Small intestine (tissue), 7 donors: ENCODE data around the gene EPHA2. TPM values are rescaled to one million over a fixed set of nuclear protein-coding genes. Genes with fewer than 3 reads are reported as not detected.
"Not testable (repeated sequence)": the region's sequence is repeated elsewhere in the genome, so short reads cannot be mapped to it uniquely, and the experiment has no call there.

Experiments
- DNase-seq, 2 donors: peaks; one replicate each; pipeline versions ENCODE4 v3.0.0 to v3.0.0-alpha.2; 2013
- FAIRE-seq: peaks from 2 replicates; lab custom pipeline; 2012; peaks lifted over from hg19 to GRCh38; lab: Jason Lieb, UNC
- H3K27ac ChIP-seq, 3 donors: one replicate each; pipeline ENCODE4 v1.5.1; 2013; ENCODE audit warnings: low read length in 2 of 3, mild to moderate bottlenecking in 2 of 3, control low read depth in 1 of 3, inconsistent platforms in 1 of 3, low read depth in 1 of 3, moderate library complexity in 1 of 3
- H3K27me3 ChIP-seq, 3 donors: one replicate each; pipeline ENCODE4 v1.6.1; 2013; ENCODE audit warnings: low read length in 3 of 3, inconsistent platforms in 1 of 3; ENCODE audit not compliant: control insufficient read depth in 3 of 3, insufficient read depth in 3 of 3
- H3K36me3 ChIP-seq, 3 donors: one replicate each; pipeline ENCODE4 v1.6.1; 2013; ENCODE audit warnings: low read length in 3 of 3, inconsistent platforms in 1 of 3, low read depth in 1 of 3, mild to moderate bottlenecking in 1 of 3, moderate library complexity in 1 of 3; ENCODE audit not compliant: control insufficient read depth in 3 of 3, insufficient read depth in 2 of 3
- H3K4me1 ChIP-seq, 3 donors: one replicate each; pipeline ENCODE4 v1.6.1; 2013; ENCODE audit warnings: low read length in 2 of 3, inconsistent platforms in 1 of 3, low read depth in 1 of 3, mild to moderate bottlenecking in 1 of 3, moderate library complexity in 1 of 3; ENCODE audit not compliant: control insufficient read depth in 3 of 3, insufficient read depth in 2 of 3
- H3K4me3 ChIP-seq, 3 donors: one replicate each; pipeline ENCODE4 v1.5.1; 2013; ENCODE audit warnings: low read length in 3 of 3, control low read depth in 1 of 3, inconsistent platforms in 1 of 3, low read depth in 1 of 3, mild to moderate bottlenecking in 1 of 3, moderate library complexity in 1 of 3
- H3K9me3 ChIP-seq, 2 donors: one replicate each; pipeline ENCODE4 v1.6.1; 2013; ENCODE audit warnings: low read depth in 1 of 2, low read length in 1 of 2; ENCODE audit not compliant: control insufficient read depth in 2 of 2, insufficient read depth in 1 of 2
- WGBS, 3 donors: extraction: QIAGEN DNeasy Blood & Tissue Kit; methylation state at CpG; one replicate each; pipeline ENCODE4 v1.1.7; 2013; 5-methylcytosine and 5-hydroxymethylcytosine counted together
- polyA plus RNA-seq, 4 donors: library from polyadenylated mRNA; stranded (reverse) in 3 of 4; unstranded in 1 of 4; fragments of 200-250 nt in 3 of 4; fragments of 120-200 nt in 1 of 4; gene quantifications; one replicate each; pipeline versions ENCODE4 v1.2.1 to v1.2.3, GENCODE V29; 2013
- donor health status: healthy with polysubstance abuse.
- donor health status: control.
- donor health status: control.
- donor health status: Bipolar disorder and iron deficiency.
- donor health status: healthy.

The EPHA2 gene
- polyA plus RNA-seq, 4 donors: 12.7 to 23.8 (median 19.8) TPM

- Histone ChIP-seq H3K27ac (peak overlapping the region; percentile 91 to 98 (median 96)), H3K4me1 (peaks cover 5 to 78% (median 16%) of the 10 kb centered on the region in 3 donors), H3K4me3 (no peak overlapping the region), H3K27me3 (no peaks in the 10 kb centered on the region), H3K36me3 (no peaks in the 10 kb centered on the region), H3K9me3 (no peaks in the 10 kb centered on the region)
- WGBS, 3 donors: 49 to 62% (median 56%) methylated on average over 12 of the region's 12 CpGs
- DNase-seq (peak; percentile 92 to 96), FAIRE-seq (no peak)
Measured at GRCh38 chr1:16173447-16174260, 17.8 kb upstream of the EPHA2 start.

- FAIRE-seq (no peak), DNase-seq (peak; percentile 92 to 94)
- 9 to 53% (median 49%) methylated on average over 13 to 14 of the region's 14 CpGs for WGBS, 3 donors
- H3K36me3 ChIP-seq: no peaks in the 10 kb centered on the region
- no peaks in the 10 kb centered on the region for H3K9me3 ChIP-seq
- peaks cover 7 to 76% (median 16%) of the 10 kb centered on the region in 3 donors for H3K4me1 ChIP-seq
- no peaks in the 10 kb centered on the region for H3K27me3 ChIP-seq
- H3K27ac ChIP-seq: peak overlapping the region; percentile 91 to 98 (median 96)
- H3K4me3 ChIP-seq: no peak overlapping the region
Measured at GRCh38 chr1:16172964-16173446, 17.1 kb upstream of the EPHA2 start.

- 45 to 72% (median 52%) methylated on average over 13 to 15 of the region's 15 CpGs for WGBS, 3 donors
- H3K27ac ChIP-seq: peak overlapping the region; percentile 91 to 98 (median 96)
- DNase-seq: peak in 1 of 2 donors; percentile 52
- H3K27me3 ChIP-seq: no peaks in the 10 kb centered on the region
- no peaks in the 10 kb centered on the region for H3K9me3 ChIP-seq
- no peak overlapping the region for H3K4me3 ChIP-seq
- FAIRE-seq: no peak
- no peaks in the 10 kb centered on the region for H3K36me3 ChIP-seq
- H3K4me1 ChIP-seq: peaks cover 8 to 71% (median 16%) of the 10 kb centered on the region in 3 donors
Measured at GRCh38 chr1:16172218-16172830, 16.5 kb upstream of the EPHA2 start.

GRCh38 chr1:16171314-16172151 lies 15.7 kb upstream of the EPHA2 start:
- H3K9me3 ChIP-seq: no peaks in the 10 kb centered on the region
- H3K4me3 ChIP-seq: no peak overlapping the region
- DNase-seq (peak; percentile 51 to 52), FAIRE-seq (no peak)
- H3K27ac ChIP-seq: peak overlapping the region; percentile 15 to 48 (median 47)
- WGBS, 3 donors: 35 to 73% (median 61%) methylated on average over 15 to 19 of the region's 19 CpGs
- no peaks in the 10 kb centered on the region for H3K36me3 ChIP-seq
- H3K27me3 ChIP-seq: no peaks in the 10 kb centered on the region
- peaks cover 8 to 67% (median 16%) of the 10 kb centered on the region in 3 donors for H3K4me1 ChIP-seq

- no peak overlapping the region for H3K27ac ChIP-seq
- WGBS, 3 donors: 90 to 96% (median 94%) methylated on average over 3 of the region's 3 CpGs
- no peaks in the 10 kb centered on the region for H3K27me3 ChIP-seq
- H3K36me3 ChIP-seq: no peaks in the 10 kb centered on the region
- no peak overlapping the region for H3K4me3 ChIP-seq
- peaks cover 2 to 60% (median 16%) of the 10 kb centered on the region in 3 donors for H3K4me1 ChIP-seq
- FAIRE-seq (no peak), DNase-seq (no peak)
- H3K9me3 ChIP-seq: no peaks in the 10 kb centered on the region
Measured at GRCh38 chr1:16170283-16170673, 14.4 kb upstream of the EPHA2 start.

GRCh38 chr1:16168622-16169360 lies 12.9 kb upstream of the EPHA2 start:
- Histone ChIP-seq H3K36me3 (peaks cover 0 to 5% (median 0%) of the 10 kb centered on the region in 3 donors), H3K9me3 (no peaks in the 10 kb centered on the region), H3K4me3 (no peak overlapping the region), H3K27ac (no peak overlapping the region), H3K27me3 (no peaks in the 10 kb centered on the region), H3K4me1 (peaks cover 2 to 60% (median 7%) of the 10 kb centered on the region in 3 donors)
- 57 to 67% (median 61%) methylated on average over 13 of the region's 13 CpGs for WGBS, 3 donors
- FAIRE-seq (no peak), DNase-seq (no peak)

GRCh38 chr1:16168144-16168495 lies 12.3 kb upstream of the EPHA2 start:
- Histone ChIP-seq H3K4me1 (peaks cover 2 to 54% (median 7%) of the 10 kb centered on the region in 3 donors), H3K4me3 (peak overlapping the region in 1 of 3 donors; percentile 59)
- H3K27me3 ChIP-seq, H3K27ac ChIP-seq, H3K9me3 ChIP-seq, H3K36me3 ChIP-seq, FAIRE-seq, DNase-seq: not testable (repeated sequence)
- WGBS, 3 donors: 43 to 58% (median 45%) methylated on average over 10 of the region's 10 CpGs
